HG03442 (cell line): Measurements from ENCODE around the gene DLEC1.
A peak's percentile ranks its signal among the peaks of the same experiment; 100 is the strongest.
"Not testable (repeated sequence)": the region's sequence is repeated elsewhere in the genome, so short reads cannot be mapped to it uniquely, and the experiment has no call there.

Experiments used
- ATAC-seq: cut with Tn5 transposase; IDR thresholded peaks from one replicate; pipeline ENCODE4 v1.9.1; 2021; ENCODE audit warnings: mild to moderate bottlenecking, moderate library complexity; ENCODE audit not compliant: unreplicated experiment

Gene DLEC1

DNA sequence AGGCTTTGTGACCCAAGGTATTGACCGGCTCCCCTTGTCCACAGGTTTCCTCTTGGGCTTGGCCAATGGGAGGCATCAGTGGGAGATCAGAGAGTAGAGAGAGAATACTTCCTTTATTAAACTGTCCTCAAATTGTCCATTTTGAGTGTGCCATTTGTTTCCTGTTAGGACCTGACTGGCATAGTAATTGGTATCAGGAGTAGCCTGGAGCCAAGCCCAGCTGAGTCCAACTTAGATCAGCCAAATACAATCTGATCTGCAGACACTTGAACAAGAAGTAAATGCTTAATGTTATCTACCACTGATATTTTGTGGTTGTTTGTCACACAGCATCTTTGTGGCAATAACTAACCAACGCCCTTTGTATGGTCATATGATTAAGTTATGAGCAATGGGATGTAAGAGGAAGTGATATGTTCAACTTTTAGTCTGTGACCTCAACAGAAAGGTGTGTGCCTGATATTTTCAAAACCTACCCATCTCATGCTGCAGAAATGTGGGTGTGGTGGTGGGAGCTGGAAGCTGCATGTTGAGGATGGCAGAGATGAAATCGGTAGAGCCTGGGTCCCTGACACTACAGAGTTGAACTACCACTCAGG, 112.8 kb downstream of the DLEC1 start:
- ATAC-seq: peak; percentile 56

DNA sequence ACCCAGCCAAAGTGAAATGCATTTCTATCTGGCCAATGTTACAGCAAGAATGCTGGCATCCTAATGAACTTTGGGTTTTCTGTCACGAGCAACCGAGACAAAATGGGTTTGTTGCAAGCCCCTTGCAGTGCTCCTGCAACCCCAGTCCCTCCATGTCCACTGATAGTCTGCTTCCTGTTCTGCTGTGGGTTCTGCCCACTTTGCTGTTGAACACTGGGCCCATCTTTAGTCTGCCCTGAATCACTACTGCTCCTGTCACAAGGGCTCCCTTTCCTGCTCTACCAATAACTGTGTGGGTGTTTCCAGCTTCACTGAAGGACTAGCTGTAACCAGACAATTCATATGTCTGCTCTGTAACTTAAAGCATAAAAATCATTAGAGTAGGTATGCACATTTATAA, 113.6 kb downstream of the DLEC1 start:
- no peak for ATAC-seq

DNA sequence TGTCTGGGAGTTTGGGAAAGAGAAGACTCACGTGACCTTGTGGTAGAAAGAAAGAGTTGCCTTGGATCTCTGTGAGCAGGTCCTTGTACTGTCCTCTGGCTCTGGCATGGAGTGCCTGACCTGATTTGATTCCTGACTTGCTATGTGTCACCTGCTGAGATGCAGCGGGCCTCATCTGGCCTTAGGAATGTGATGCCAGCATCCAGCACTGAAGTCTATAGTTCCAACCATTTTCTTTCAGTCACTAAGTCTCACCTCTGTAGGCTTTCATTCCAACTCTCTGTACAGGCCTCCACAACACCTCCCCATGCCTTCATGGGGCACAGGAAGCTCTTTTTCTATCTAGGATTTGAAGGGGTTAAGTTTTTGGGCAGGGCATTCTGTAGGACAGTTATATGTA, 114.2 kb downstream of the DLEC1 start:
- ATAC-seq: no peak

DNA sequence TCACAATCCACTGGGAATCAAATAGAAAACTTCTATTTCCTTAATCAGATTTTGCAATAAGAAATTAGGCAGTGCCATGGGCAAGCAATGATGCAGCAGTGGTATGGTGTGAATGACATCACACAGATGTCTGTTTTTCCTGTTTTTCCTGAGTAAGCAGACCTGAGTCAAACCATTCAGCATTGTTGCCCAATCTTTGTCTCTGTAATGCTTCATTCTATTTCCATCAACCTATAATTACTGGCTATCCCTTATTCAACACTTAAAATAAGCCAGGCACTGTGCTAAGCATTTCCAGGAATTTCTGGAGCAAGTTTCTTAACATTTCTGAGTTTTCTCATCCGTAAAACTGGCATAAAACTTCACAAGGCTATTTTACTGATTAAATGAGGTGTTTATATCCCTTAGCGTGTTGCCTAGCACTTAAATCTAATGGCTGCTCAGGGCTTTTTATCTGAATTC, 115.1 kb downstream of the DLEC1 start:
- ATAC-seq: no peak

DNA sequence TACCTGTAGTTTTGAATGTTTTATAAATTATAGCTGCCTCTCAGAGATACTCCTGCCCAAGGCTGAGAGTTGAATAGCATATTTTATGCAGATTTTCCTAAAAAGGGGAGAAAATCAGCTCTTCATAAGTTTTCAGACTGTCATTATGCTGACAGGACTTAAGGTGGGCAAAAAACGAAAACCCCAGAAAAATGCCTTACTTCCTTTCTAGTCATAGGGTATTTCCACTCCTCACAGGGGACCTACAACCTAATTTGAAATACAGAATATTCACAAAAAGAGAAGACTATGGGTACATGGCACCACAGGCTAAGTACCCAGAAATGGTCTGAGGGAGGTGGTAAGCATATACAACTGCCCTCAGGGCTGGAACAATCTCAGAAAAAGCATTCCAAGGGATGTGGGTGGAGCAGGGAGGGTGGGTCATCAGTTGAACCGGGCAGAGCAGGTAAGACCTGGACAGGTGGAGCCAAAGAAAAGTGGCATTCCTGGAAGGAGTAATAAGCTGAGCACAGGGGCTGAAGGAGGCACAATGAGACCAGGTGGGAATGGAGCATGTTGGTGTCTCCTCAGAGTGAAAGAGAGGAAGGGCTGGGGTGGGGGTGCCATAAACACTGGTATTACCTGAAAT, 115.7 kb downstream of the DLEC1 start:
- ATAC-seq: no peak

DNA sequence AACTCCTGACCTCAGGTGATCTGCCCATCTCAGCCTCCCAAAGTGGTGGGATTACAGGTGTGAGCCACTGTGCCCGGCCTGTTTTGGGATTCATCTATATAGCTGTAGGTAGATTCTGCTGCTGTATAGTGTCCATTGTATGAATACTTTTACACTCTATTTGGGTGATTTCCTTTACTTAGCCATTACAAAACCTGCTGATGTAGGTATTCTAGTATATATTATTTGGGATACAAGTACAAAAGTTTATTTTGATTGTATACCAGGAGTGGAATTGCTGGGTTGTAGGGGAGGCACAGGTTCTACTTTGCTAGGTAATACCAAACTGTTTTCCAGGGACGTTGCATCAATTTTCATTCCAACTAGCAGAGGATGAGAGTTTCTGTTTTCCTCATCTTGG, 116.8 kb downstream of the DLEC1 start:
- ATAC-seq: no peak

DNA sequence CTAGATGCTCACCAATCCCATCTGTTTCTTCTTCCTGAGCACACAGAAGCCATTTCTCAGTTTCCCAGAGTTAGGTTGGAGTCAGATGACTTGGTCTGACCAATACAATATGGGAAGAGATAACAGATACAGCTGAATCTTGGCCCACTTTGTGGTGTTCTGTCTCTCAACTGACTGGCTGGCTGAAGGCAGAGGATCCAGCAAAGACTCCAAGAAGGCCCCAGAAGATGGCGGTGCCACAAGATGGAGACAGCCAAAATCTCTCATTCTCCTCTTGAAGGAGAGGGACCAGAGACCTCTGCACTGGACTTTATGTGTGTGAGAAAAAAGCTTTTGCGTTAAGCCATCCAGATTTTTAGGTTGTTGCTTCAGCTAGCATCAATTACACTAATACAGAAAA, 118.1 kb downstream of the DLEC1 start:
- ATAC-seq: no peak

DNA sequence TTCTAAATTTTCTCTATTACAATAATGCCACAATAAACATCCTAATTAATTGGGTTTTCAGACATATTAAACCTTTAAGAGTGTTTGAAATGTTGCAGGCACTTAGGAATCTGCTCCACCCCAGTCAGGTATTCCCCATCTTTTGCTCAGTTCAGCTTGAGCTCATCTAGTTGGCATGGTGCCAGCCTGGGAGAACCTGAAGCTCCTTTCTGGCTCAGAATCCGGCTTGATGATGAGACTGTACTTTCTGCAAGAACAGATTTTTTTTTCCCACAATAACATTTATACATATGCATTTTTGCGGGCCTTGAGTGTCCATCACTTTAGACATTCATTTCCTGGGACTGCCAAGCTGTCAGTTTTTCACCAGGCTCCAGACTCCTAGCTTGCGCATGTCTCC, 118.6 kb downstream of the DLEC1 start:
- no peak for ATAC-seq

DNA sequence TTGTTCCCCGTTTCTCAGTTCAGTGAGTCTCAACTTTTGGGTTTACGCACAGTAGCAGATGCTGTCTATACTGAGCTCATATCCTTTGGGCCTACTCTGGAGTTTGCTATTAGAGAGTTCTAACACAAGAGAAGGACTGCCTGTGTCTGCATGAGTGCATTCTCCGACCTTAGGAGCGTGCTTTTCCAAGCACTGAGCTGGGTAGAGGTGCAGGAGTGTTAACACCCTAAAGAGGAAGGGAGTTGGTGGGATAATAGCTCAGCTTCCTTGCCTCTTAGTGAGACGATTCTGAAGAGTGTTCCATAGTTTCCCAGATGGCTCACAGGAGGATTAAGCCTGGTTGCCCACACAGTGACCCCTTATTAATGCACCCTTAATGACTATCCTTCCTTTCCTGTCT, 119.5 kb downstream of the DLEC1 start:
- ATAC-seq: no peak

DNA sequence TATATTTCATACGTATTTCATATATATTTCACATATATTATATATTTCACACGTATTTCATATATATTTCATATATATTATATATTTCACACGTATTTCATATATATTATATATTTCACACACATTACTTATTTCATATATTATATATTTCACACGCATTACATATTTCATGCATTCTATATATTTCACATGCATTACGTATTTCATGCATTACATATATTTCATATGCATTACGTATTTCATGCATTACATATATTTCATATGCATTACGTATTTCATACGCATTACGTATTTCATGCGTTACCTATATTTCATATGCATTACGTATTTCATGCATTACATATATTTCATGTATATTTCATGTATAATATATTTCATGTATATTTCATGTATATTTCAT, 121.7 kb downstream of the DLEC1 start:
- not testable (repeated sequence) for ATAC-seq

DNA sequence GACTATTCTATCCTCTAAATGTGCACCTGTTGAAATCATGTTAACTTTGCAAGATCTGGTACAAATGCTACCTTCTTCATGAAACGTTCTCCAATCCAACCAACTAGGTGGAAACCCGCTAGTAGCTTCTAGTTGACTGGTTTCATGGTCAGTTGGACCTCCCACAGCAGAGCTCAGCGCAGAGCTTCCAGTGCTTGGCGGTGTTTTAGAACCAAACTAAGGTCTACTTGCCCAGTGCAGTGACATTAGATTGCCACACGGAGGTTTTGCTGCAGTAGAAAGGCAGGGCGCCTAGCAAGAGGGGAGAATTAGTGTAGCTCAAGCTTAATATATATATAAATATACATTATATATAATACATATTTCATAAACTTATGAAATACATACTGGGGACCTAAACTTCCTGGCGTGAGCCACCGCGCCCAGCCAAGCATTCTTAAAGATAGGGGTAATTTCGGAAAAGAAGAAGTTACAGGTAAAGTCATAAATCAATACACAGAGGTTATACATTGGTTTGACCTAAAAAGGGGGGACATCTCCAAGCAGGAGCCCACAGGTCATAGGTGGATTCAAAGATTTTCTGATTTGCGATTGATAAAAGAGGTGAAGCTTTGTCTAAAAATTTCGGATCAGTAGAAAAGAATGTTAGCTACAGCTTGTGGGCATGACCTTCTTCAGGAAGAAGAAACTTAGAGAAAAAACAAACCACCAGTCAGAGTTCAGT, 124.3 kb downstream of the DLEC1 start:
- ATAC-seq: no peak

DNA sequence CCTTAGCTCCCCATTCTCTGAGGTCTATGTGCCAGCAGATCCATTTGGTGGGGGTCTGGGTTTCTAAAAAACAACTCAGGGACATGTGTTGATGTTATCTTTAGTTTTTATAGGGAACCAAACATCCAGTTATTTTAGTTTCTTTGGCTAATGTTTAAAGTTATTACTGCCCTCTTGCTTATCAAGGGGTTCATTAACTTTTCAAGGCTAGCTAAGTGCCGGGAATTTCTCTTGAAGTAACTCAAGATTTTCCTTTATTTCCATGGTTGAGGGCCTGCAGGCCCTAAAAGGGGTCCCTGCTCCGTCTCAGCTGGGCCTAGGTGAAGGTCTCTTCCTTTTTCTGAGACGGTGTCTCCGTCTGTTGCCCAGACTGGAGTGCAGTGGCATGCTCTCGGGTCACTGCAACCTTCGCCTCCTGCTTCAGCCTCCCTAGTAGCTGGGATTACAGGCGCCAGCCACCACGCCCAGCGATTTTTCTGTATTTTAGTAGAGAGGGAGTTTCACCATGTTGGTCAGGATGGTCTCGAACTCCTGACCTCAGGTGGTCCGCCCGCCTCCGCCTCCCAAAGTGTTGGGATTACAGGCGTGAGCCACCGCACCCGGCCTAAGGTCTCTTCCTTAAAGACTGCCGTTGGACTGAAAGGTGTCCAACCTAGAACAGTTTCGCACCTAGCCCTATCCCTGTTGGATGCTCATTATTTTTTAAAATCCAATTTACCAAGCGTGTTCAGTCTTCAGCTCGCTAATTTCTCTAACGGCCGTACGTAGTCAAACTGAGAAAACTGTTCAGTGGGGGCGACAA, 125.0 kb downstream of the DLEC1 start:
- no peak for ATAC-seq

DNA sequence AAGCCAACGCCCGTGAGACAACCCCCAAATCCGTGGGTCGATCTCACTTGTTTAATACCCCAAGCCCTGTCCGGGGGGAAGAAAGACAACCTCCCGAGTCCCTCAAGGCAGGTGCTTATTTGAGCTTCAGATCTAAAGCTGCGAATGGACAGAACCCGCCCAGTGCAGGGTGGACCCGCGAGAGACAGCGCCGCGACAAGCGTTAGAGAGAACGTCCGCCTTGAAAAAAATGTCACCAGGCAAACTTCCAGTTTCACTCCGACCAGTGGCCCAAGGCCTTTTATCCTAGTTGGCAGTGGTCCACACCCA, 125.6 kb downstream of the DLEC1 start:
- ATAC-seq: peak; percentile 7

DNA sequence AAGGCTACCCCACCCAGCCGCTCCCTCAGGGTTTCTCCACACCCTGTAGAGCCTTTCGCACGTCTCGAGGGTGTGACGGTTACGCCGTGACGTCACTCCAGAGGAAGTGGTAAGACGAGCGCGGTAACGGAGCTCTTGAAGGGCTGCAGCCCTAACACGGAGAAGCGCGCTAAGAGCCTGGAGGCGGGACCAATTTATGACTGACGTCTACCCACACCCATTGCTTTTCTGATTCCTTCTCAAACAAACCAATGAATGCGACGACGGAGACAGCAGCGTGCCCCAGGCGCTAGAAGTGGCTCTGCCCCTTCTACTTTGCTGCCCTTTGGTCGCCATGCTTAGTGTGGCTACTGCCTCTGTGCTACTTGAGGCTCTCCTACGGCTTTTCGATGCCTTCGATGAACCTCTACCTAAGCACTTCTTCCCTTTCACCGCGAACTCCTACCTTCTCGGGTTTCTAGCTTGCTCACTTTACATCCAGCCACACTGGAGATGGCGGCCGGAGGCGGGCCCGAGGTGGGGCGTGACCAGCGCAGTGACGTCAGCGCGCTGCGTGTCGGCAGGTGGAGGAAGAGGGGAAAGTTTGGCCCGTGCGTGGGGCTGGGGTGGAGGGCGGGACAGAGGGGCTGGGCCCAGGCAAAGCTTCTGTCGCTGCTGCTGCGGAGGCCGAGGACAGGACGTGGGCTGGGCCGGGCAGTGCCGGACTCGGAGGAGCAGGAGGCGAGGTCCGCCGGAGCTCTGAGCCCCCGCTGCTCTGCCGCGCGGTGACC, 126.1 kb downstream of the DLEC1 start, which contains the start of gene OXSR1:
OXSR1 (plus strand) TSS at position 586 of the 770 bp plus-strand sequence. CDS start 340 bp downstream, outside the sequence.
- peak; percentile 85 for ATAC-seq

DNA sequence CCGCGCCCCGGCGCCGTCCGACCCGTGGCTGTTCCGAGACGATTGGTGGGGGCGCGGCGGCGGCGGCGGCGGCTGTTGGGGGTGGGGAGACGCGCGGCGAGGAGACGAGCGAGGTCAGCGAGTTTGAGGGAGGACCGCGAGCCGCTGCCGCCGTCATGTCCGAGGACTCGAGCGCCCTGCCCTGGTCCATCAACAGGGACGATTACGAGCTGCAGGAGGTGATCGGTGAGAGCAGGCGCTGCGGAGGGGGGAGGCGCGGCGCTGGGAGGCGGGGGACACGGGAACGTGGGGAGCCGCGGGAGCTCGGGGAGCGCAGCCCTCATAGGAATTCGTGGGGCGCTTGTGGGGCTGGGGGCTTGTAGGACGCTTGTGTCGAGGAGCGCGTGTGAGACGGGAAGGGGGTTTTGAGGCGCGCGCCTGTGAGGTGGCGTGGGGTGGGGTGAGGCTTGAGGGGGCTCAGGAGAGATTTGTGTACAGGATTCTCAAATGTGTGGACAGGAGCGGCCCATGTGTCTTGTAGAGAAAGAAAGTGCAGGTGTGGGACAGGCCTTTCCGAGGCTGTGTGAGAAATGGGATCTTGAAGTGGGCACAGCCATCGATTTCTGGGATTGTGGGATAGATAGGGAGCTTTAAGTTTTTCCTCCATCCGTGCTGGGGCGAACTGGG, 126.8 kb downstream of the DLEC1 start:
- no peak for ATAC-seq

DNA sequence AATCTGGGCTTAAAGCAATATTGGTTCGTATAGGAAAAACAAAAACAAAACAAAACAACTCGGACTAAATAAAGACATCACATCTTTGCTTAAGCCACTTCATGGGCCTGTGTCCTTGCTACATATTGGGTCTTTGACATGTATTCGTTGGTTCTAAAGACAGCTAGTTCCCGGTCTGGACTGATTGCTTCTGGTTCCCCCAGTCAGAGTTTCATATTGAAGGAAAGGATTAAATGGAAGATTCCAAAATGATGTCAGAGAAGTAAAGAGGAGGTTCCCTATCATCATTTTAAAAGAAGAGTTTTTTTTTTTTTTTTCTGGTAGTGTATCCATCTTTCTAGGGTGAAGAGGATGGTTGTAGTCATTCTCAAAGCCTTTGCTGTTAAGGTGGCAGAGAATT, 128.6 kb downstream of the DLEC1 start:
- ATAC-seq: no peak

DNA sequence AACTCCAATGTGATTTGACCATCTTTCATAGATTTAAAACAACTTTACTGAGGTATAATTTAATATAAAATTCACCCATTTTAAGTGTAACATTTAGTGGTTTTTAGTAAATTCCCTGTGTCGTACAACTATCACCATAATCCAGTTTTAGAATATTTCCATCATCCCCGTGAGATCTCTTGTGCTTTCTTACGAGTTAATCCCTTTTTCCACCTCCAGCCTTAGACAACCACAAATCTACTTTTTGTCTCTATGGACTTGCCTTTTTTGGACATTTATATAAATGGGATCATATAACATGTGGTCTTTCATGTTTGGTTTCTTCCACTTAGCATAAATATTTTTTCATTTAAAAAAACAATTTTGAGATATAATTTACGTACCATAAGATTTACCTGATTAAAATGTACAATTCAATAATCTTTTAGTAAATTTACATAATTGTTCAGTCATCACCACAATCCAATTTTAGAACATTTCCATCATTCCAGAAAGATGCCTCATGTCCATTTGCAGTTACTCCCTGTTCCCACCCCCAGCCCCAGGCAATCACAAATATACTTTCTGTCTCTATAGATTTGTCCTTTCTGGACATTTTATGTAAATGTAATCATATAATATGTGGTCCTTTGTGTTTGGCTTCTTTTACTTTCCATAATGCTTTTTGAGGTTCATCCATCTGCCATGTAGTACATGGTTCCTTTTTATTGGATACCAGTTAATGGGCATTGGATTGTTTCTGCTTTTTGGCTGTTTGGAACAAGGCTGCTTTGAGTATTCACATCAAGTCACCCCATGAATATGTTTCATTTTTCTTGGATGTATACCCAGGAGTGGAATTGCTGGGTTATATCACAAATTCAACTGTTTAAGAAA, 129.4 kb downstream of the DLEC1 start:
- ATAC-seq: no peak

DNA sequence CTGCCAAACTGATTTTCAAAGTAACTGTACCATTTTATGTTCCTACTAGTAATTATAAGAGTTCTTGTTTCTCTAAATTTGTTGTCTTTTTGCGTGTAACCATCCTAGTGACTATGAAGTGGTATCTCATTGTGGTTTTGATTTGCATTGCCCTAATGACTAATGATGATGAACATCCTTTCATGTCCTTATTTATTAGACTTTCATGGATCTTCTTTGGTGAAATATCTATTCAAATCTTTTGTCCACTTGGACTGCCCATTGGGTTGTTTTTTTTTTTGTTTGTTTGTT, 130.0 kb downstream of the DLEC1 start:
- no peak for ATAC-seq

DNA sequence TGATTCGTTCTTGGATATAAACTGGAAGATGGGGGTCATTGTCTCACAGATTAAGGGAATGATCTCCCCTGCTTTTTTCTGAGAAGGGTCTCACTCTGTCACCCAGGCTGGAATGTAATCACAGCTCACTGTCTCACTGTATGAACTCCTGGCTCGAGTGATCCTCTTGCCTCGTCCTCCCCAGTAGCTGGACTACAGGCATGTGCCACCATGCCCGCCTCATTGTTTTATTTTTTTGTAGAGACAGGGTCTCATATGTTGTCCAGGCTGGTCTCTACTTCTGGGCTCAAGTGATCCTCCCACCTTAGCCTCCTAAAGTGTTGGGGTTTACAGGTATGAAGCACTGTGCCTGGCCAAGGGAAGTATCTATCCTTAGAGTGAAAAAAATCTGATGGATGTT, 131.7 kb downstream of the DLEC1 start:
- ATAC-seq: no peak

DNA sequence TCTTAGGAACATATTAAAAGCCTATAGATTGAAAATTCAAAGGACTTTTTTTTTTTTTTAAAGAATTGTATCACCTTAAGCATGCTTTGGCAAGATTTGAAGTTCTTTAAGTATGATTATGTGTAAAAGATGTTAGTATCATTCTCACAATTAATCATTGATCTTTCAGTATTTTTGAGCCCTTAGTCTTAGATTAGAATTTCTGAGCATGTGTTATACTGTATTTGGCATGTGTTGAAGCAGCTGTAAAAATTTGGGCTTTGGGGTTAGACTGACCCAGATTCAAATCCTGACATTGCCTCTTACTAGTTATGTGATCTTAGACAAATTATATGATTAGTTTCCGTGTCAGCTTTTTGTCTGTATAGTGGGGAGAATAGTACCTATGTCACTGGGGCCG, 132.6 kb downstream of the DLEC1 start:
- no peak for ATAC-seq
